Measurements from ENCODE around the gene AACS. TPM values are rescaled to one million over a fixed set of nuclear protein-coding genes. Genes with fewer than 3 reads are reported as not detected.
"Not testable (repeated sequence)": the region's sequence is repeated elsewhere in the genome, so short reads cannot be mapped to it uniquely, and the experiment has no call there.

AACS gene
- total RNA-seq, 2 experiments from 2014 or later, result 10.8 to 11.7 TPM

DNA sequence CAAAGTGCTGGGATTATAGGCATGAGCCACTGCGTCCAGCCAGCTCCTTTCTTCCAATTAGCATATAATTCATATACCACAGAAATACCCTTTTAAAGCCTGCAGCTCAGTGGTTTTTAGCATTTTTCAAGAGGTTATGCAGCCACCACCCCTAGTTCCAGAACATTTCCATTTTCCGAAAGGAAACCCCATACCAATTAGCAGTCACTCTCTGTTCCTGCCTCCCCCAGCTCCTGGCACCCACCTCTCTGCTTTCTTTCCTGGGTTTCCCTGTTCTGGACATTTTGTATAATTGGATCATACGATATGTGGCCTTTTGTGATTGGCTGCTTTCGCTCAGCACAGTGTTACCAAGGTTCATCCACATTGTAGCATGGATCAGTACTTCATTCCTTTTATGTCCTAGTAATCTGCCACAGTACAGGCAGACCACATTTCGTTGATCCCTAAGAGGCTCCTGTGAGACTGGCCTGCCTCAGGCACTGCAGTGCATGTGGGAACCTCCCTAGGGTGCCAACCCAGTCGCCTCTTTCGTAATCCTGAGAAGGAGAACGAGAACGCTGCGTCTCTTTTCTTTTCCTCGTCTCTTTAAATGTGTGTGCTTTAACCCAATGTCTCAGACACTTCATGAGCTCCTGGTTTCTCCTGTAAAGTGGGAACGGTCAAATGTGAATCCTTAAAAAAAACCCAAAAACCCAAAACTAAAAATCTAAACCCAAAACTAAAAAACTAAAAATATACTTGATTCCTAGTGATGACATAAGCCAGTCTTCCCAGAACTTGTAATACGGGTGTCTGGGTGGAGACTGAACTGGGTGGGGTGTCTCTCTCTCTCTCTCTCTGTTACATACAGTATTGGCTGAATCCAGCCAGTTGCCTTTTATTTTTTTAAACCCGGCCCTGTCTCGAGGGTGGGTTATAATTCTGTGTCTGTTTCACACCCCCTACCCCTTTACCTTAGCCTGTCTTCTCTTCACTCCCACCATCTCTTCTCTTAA, 14.7 kb downstream of the AACS start:
- Mint-ChIP-seq H3K27me3 (no peaks in the 10 kb centered on the region), H3K9me3 (no peaks in the 10 kb centered on the region), H3K4me1 (ENCODE audit: low read depth) (no peaks in the 10 kb centered on the region), H3K4me3 (no peak overlapping the region), H3K27ac (no peak overlapping the region), H3K36me3 (ENCODE audit: low read depth) (peaks cover 51% of the 10 kb centered on the region)
- no peaks in the 10 kb centered on the region for H3K4me1 ChIP-seq (ENCODE audit: insufficient read depth, low read length)
- TF ChIP-seq, protein P1, sequence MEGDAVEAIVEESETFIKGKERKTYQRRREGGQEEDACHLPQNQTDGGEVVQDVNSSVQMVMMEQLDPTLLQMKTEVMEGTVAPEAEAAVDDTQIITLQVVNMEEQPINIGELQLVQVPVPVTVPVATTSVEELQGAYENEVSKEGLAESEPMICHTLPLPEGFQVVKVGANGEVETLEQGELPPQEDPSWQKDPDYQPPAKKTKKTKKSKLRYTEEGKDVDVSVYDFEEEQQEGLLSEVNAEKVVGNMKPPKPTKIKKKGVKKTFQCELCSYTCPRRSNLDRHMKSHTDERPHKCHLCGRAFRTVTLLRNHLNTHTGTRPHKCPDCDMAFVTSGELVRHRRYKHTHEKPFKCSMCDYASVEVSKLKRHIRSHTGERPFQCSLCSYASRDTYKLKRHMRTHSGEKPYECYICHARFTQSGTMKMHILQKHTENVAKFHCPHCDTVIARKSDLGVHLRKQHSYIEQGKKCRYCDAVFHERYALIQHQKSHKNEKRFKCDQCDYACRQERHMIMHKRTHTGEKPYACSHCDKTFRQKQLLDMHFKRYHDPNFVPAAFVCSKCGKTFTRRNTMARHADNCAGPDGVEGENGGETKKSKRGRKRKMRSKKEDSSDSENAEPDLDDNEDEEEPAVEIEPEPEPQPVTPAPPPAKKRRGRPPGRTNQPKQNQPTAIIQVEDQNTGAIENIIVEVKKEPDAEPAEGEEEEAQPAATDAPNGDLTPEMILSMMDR (IDR thresholded peaks at IDR 0.05), result no peak
- no peak overlapping the region for H3K4me3 ChIP-seq (ENCODE audit: low read length)
- ChIA-PET POLR2A (no interaction called here), CTCF (no interaction called here)
- DNase-seq, result no peak
- no peak for ATAC-seq (ENCODE audit: poor library complexity)
- H3K36me3 ChIP-seq (ENCODE audit: insufficient read depth, low read length), result peaks cover 12% of the 10 kb centered on the region
- H3K27ac ChIP-seq (ENCODE audit: low read depth in 1 of 2, low read length in 2 of 2), result no peak overlapping the region
- no peaks in the 10 kb centered on the region for H3K9me3 ChIP-seq (ENCODE audit: control insufficient read depth in 1 of 2, insufficient read depth in 1 of 2, low read length in 2 of 2)
- no peaks in the 10 kb centered on the region for H3K27me3 ChIP-seq (ENCODE audit: control insufficient read depth in 1 of 2, insufficient read depth in 2 of 2, low read length in 2 of 2)
- intact Hi-C loops (cut with DNase I, micrococcal nuclease), result no loop called here

DNA sequence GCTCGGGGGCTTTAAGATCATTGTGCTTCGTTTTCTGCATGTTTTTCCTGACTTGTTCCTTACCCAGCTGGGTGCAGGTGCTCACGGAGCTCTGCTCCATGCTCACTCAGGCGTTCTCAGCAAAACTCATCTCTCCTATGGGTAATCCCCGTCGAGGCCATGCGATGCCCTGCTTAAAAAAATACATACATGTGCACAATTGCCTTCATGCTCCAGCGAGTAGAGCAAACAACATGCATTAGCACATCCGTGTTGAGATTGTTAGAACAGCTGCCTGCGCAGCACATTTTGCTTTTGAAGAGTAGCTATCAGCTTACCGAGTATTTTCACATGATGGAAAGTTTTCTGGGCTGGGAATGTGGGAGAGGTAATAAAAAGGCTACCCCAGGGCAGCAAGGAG, 16.2 kb downstream of the AACS start:
- no peak overlapping the region for H3K27ac Mint-ChIP-seq
- POLR2A ChIA-PET, result no interaction called here
- CTCF ChIA-PET, result no interaction called here
- H3K4me3 Mint-ChIP-seq, result no peak overlapping the region
- H3K27me3 Mint-ChIP-seq, result no peaks in the 10 kb centered on the region
- intact Hi-C loops (cut with DNase I, micrococcal nuclease), result no loop called here
- no peaks in the 10 kb centered on the region for H3K4me1 Mint-ChIP-seq (ENCODE audit: low read depth)
- H3K27ac ChIP-seq (ENCODE audit: low read depth in 1 of 2, low read length in 2 of 2), result no peak overlapping the region
- H3K9me3 ChIP-seq (ENCODE audit: control insufficient read depth in 1 of 2, insufficient read depth in 1 of 2, low read length in 2 of 2), result no peaks in the 10 kb centered on the region
- H3K4me3 ChIP-seq (ENCODE audit: low read length), result no peak overlapping the region
- peaks cover 12% of the 10 kb centered on the region for H3K36me3 ChIP-seq (ENCODE audit: insufficient read depth, low read length)
- peaks cover 57% of the 10 kb centered on the region for H3K36me3 Mint-ChIP-seq (ENCODE audit: low read depth)
- TF ChIP-seq, protein P1 (IDR thresholded peaks at IDR 0.05), result no peak
- H3K9me3 Mint-ChIP-seq, result no peaks in the 10 kb centered on the region
- ATAC-seq (ENCODE audit: poor library complexity) (no peak), DNase-seq (no peak)
- H3K27me3 ChIP-seq (ENCODE audit: control insufficient read depth in 1 of 2, insufficient read depth in 2 of 2, low read length in 2 of 2), result no peaks in the 10 kb centered on the region
- H3K4me1 ChIP-seq (ENCODE audit: insufficient read depth, low read length), result no peaks in the 10 kb centered on the region

DNA sequence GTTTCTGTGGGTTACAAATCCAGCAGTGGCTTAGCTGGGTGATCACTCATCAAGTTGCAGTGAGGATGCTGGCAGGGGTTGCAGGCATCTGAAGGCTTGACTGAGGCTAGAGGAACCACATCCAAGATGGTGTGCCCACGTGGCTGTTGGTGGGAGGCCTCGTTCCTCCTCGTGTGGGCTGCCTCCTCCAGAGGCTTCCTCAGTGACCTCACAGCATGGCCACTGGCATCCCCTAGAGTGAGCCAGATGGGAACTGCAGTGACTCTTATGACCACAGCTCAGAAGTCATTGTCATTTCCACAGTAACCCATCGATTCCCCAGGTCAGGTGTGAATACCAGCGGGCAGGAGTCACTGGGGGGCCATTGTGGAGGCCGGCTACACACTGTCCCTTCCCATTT, 17.8 kb downstream of the AACS start:
- no peaks in the 10 kb centered on the region for H3K4me1 ChIP-seq (ENCODE audit: insufficient read depth, low read length)
- no peaks in the 10 kb centered on the region for H3K9me3 ChIP-seq (ENCODE audit: control insufficient read depth in 1 of 2, insufficient read depth in 1 of 2, low read length in 2 of 2)
- ChIA-PET POLR2A (no interaction called here), CTCF (no interaction called here)
- intact Hi-C loops (cut with DNase I, micrococcal nuclease), result no loop called here
- TF ChIP-seq, protein P1 (IDR thresholded peaks at IDR 0.05), result no peak
- Mint-ChIP-seq H3K27me3 (no peaks in the 10 kb centered on the region), H3K27ac (no peak overlapping the region), H3K4me3 (no peak overlapping the region), H3K9me3 (no peaks in the 10 kb centered on the region), H3K4me1 (ENCODE audit: low read depth) (no peaks in the 10 kb centered on the region), H3K36me3 (ENCODE audit: low read depth) (peaks cover 59% of the 10 kb centered on the region)
- H3K27me3 ChIP-seq (ENCODE audit: control insufficient read depth in 1 of 2, insufficient read depth in 2 of 2, low read length in 2 of 2), result no peaks in the 10 kb centered on the region
- peaks cover 8% of the 10 kb centered on the region for H3K36me3 ChIP-seq (ENCODE audit: insufficient read depth, low read length)
- DNase-seq (no peak), ATAC-seq (ENCODE audit: poor library complexity) (no peak)
- no peak overlapping the region for H3K27ac ChIP-seq (ENCODE audit: low read depth in 1 of 2, low read length in 2 of 2)
- H3K4me3 ChIP-seq (ENCODE audit: low read length), result no peak overlapping the region

DNA sequence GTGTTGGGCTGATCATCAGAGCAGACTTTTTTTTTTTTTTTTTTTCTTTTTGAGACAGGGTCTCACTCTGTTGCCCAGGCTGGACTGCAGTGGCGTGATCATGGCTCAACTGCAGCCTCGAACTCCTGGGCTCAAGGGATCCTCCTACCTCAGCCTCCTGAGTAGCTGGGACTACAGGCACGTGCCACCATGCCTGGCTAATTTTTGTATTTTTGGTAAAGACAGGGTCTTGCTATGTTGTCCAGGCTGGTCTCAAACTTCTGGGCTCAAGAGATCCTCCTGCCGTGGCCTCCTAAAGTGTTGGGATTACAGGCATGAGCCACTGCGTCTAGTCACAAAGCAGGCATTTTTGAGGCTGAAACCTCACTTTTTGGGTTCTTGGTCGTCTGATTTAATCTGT, 23.0 kb downstream of the AACS start:
- H3K4me1 ChIP-seq (ENCODE audit: insufficient read depth, low read length); H3K27me3 Mint-ChIP-seq; H3K4me1 Mint-ChIP-seq (ENCODE audit: low read depth); H3K4me3 ChIP-seq (ENCODE audit: low read length); H3K9me3 ChIP-seq (ENCODE audit: control insufficient read depth in 1 of 2, insufficient read depth in 1 of 2, low read length in 2 of 2); intact Hi-C loops (cut with DNase I, micrococcal nuclease); ATAC-seq (ENCODE audit: poor library complexity); H3K27ac Mint-ChIP-seq; H3K4me3 Mint-ChIP-seq; H3K9me3 Mint-ChIP-seq; H3K27ac ChIP-seq (ENCODE audit: low read depth in 1 of 2, low read length in 2 of 2); DNase-seq; POLR2A ChIA-PET; H3K27me3 ChIP-seq (ENCODE audit: control insufficient read depth in 1 of 2, insufficient read depth in 2 of 2, low read length in 2 of 2); CTCF ChIA-PET: not testable (repeated sequence)
- peaks cover 19% of the 10 kb centered on the region for H3K36me3 ChIP-seq (ENCODE audit: insufficient read depth, low read length)
- H3K36me3 Mint-ChIP-seq (ENCODE audit: low read depth), result peaks cover 41% of the 10 kb centered on the region
